GM21717 (cell line): Measurements from ENCODE around the gene MAGED2.
"Not testable (repeated sequence)": the region's sequence is repeated elsewhere in the genome, so short reads cannot be mapped to it uniquely, and the experiment has no call there.

Experiments used
- ATAC-seq: cut with Tn5 transposase; IDR thresholded peaks from one replicate; pipeline ENCODE4 v1.9.1; 2021; ENCODE audit warnings: mild to moderate bottlenecking, moderate library complexity; ENCODE audit not compliant: unreplicated experiment

Gene MAGED2

GRCh38 chrX:54807524-54808108 lies at the start of gene MAGED2:
MAGED2 (plus strand) TSS chrX:54807745; CDS start chrX:54809332, 1,587 bp downstream.
- ATAC-seq = no peak

- ATAC-seq = no peak
These were observed 49.2 kb upstream of the MAGED2 start for GRCh38 chrX:54758114-54759055.

- not testable (repeated sequence) for ATAC-seq
These were observed 33.0 kb upstream of the MAGED2 start for GRCh38 chrX:54774391-54775094.

- no peak for ATAC-seq
These were observed 31.5 kb upstream of the MAGED2 start for GRCh38 chrX:54776061-54776460.

GRCh38 chrX:54776987-54777672 lies 30.4 kb upstream of the MAGED2 start:
- no peak for ATAC-seq

GRCh38 chrX:54785901-54786300 lies 21.6 kb upstream of the MAGED2 start:
- no peak for ATAC-seq

- ATAC-seq = no peak
These were observed 20.6 kb upstream of the MAGED2 start for GRCh38 chrX:54786967-54787366.

- no peak for ATAC-seq
These were observed 19.1 kb upstream of the MAGED2 start for GRCh38 chrX:54788446-54788845.

- not testable (repeated sequence) for ATAC-seq
These were observed 18.1 kb upstream of the MAGED2 start for GRCh38 chrX:54789405-54789804.

- no peak for ATAC-seq
These were observed 13.5 kb upstream of the MAGED2 start for GRCh38 chrX:54794028-54794427.

GRCh38 chrX:54794795-54795194 lies 12.8 kb upstream of the MAGED2 start:
- ATAC-seq = no peak

- ATAC-seq = no peak
These were observed 9.4 kb upstream of the MAGED2 start, which contains the start of gene ITIH6 for GRCh38 chrX:54798137-54798536. ITIH6 (minus strand) TSS chrX:54798255; CDS start chrX:54798210, 45 bp downstream.

GRCh38 chrX:54799046-54799445 lies 8.5 kb upstream of the MAGED2 start:
- ATAC-seq = no peak

GRCh38 chrX:54808109-54808604 lies 612 bp downstream of the MAGED2 start:
- ATAC-seq = peak; percentile 26

- peak; percentile 71 for ATAC-seq
These were observed 1.3 kb downstream of the MAGED2 start for GRCh38 chrX:54808605-54809483.

- no peak for ATAC-seq
These were observed 3.0 kb downstream of the MAGED2 start for GRCh38 chrX:54810532-54810931.

GRCh38 chrX:54811301-54811885 lies 3.8 kb downstream of the MAGED2 start:
- ATAC-seq = no peak

GRCh38 chrX:54812306-54812705 lies 4.8 kb downstream of the MAGED2 start:
- no peak for ATAC-seq

- ATAC-seq = no peak
These were observed 9.8 kb downstream of the MAGED2 start for GRCh38 chrX:54817220-54817820.
